Measurements from ENCODE around the gene TPBGL. TPM values are rescaled to one million over a fixed set of nuclear protein-coding genes. Genes with fewer than 3 reads are reported as not detected.

The TPBGL gene
- polyA plus RNA-seq, 1 of the 3 experiments (the other 2 are of a cell fraction): 0.03 TPM

DNA sequence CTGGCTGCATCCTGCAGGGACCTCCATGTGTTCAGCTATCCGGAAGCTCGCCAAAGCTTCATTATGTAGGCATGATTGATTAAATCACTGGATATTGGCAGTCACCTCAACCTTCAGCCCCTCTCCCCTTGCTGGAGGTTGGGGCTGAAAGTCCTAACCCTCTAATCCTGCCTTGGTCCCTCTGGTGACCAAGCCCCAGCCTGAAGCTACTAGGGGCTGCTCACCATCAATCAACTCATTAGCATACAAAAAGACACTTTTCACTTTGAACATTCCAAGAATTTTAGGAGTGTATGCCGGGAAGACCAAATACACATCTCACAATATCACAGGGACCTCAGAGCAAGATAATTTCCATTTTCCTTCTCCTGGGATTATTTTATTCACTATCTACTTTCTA, 38.8 kb upstream of the TPBGL start:
- no peaks in the 10 kb centered on the region for H3K27me3 ChIP-seq (ENCODE audit: insufficient read depth)
- no peak overlapping the region for H3K9ac ChIP-seq
- H4K20me1 ChIP-seq (ENCODE audit: insufficient read depth): no peaks in the 10 kb centered on the region
- 79% methylated on average over 3 of the region's 3 CpGs for WGBS (ENCODE audit: low lambda C conversion rate)
- no peaks in the 10 kb centered on the region for H3K9me2 ChIP-seq
- DNase-seq: no peak
- no peaks in the 10 kb centered on the region for H3F3A ChIP-seq (replicated peaks; ENCODE audit: insufficient read depth)
- H3K36me3 ChIP-seq (replicated peaks in 1 of 2; ENCODE audit: control insufficient read depth in 1 of 2, insufficient read depth in 2 of 2, low read length in 1 of 2): no peaks in the 10 kb centered on the region
- no peak overlapping the region for H3K4me2 ChIP-seq
- no peaks in the 10 kb centered on the region; a peak in 1 of 4 replicates for H3K4me1 ChIP-seq (ENCODE audit: control insufficient read depth in 1 of 2, insufficient read depth in 2 of 2, low read depth in 1 of 2, low read length in 1 of 2)
- H3K27ac ChIP-seq (ENCODE audit: low read depth in 2 of 2, low read length in 1 of 2): no peak overlapping the region
- TF ChIP-seq TAF1 (IDR thresholded peaks at IDR 0.05; ENCODE audit: borderline replicate concordance, low read depth, low read length) (no peak), SIN3A (IDR thresholded peaks at IDR 0.05; ENCODE audit: borderline replicate concordance, low read depth, low read length) (no peak), MXI1 (IDR thresholded peaks at IDR 0.05; ENCODE audit: low read depth, low read length) (no peak), RAD21 (IDR thresholded peaks at IDR 0.05; ENCODE audit: low read length) (no peak), GABPA (IDR thresholded peaks at IDR 0.05; ENCODE audit: low read depth) (no peak), RFX5 (IDR thresholded peaks at IDR 0.05; ENCODE audit: low read length) (no peak)
- TF ChIP-seq, protein P1, sequence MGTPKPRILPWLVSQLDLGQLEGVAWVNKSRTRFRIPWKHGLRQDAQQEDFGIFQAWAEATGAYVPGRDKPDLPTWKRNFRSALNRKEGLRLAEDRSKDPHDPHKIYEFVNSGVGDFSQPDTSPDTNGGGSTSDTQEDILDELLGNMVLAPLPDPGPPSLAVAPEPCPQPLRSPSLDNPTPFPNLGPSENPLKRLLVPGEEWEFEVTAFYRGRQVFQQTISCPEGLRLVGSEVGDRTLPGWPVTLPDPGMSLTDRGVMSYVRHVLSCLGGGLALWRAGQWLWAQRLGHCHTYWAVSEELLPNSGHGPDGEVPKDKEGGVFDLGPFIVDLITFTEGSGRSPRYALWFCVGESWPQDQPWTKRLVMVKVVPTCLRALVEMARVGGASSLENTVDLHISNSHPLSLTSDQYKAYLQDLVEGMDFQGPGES (IDR thresholded peaks at IDR 0.05; ENCODE audit: low read depth, low read length): no peak
- TF ChIP-seq, protein P2, sequence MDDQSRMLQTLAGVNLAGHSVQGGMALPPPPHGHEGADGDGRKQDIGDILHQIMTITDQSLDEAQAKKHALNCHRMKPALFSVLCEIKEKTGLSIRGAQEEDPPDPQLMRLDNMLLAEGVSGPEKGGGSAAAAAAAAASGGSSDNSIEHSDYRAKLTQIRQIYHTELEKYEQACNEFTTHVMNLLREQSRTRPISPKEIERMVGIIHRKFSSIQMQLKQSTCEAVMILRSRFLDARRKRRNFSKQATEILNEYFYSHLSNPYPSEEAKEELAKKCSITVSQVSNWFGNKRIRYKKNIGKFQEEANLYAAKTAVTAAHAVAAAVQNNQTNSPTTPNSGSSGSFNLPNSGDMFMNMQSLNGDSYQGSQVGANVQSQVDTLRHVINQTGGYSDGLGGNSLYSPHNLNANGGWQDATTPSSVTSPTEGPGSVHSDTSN (IDR thresholded peaks at IDR 0.05): no peak
- TF ChIP-seq, protein P3, sequence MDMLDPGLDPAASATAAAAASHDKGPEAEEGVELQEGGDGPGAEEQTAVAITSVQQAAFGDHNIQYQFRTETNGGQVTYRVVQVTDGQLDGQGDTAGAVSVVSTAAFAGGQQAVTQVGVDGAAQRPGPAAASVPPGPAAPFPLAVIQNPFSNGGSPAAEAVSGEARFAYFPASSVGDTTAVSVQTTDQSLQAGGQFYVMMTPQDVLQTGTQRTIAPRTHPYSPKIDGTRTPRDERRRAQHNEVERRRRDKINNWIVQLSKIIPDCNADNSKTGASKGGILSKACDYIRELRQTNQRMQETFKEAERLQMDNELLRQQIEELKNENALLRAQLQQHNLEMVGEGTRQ (IDR thresholded peaks at IDR 0.05; ENCODE audit: borderline replicate concordance, low read depth, low read length): no peak
- H2AFZ ChIP-seq (ENCODE audit: low read depth): no peak overlapping the region
- H3K9me3 ChIP-seq: no peaks in the 10 kb centered on the region
- ChIA-PET CTCF (interaction anchor here (1.0 to 15.4 kb wide), 5 partner anchors 40 to 272 kb away, joined by 3 to 630 read pairs (median 4); partner anchors contain the start of genes SLCO2B1 and TPBGL), POLR2A (no interaction called here)
- no peak overlapping the region for H3K4me3 ChIP-seq (ENCODE audit: low read depth in 2 of 2, low read length in 1 of 2)
- no peaks in the 10 kb centered on the region for H3K79me2 ChIP-seq (ENCODE audit: insufficient read depth)

DNA sequence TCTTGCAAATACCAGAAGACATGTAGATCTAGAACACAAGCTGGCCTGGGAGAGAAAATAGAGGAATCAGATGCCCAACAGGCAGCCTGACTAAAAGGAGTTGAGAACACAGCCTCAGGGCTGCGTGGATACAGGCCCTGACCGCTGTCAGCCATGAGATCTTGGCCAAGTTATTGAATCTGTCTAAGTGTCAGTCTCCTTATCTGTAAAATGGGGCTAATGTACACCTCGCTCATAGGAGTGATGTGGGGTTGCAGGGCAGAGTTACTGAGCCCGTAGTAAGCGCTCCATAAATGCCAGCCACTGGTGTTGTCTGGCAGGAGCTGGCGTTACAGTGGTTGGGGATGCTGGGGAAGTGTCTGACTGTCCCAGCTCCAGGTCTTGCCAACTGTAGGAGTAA, 38.4 kb upstream of the TPBGL start:
- Histone ChIP-seq H3K27me3 (ENCODE audit: insufficient read depth) (no peaks in the 10 kb centered on the region), H3K27ac (ENCODE audit: low read depth in 2 of 2, low read length in 1 of 2) (no peak overlapping the region), H3K4me2 (no peak overlapping the region), H3F3A (replicated peaks; ENCODE audit: insufficient read depth) (no peaks in the 10 kb centered on the region), H3K79me2 (ENCODE audit: insufficient read depth) (no peaks in the 10 kb centered on the region), H3K4me3 (ENCODE audit: low read depth in 2 of 2, low read length in 1 of 2) (no peak overlapping the region), H4K20me1 (ENCODE audit: insufficient read depth) (no peaks in the 10 kb centered on the region), H3K9me3 (no peaks in the 10 kb centered on the region), H2AFZ (ENCODE audit: low read depth) (no peak overlapping the region), H3K4me1 (ENCODE audit: control insufficient read depth in 1 of 2, insufficient read depth in 2 of 2, low read depth in 1 of 2, low read length in 1 of 2) (no peaks in the 10 kb centered on the region; a peak in 1 of 4 replicates), H3K9ac (no peak overlapping the region), H3K9me2 (no peaks in the 10 kb centered on the region), H3K36me3 (replicated peaks in 1 of 2; ENCODE audit: control insufficient read depth in 1 of 2, insufficient read depth in 2 of 2, low read length in 1 of 2) (no peaks in the 10 kb centered on the region)
- ChIA-PET CTCF (interaction anchor here (1.0 to 15.4 kb wide), 5 partner anchors 39 to 272 kb away, joined by 3 to 630 read pairs (median 4); partner anchors contain the start of genes SLCO2B1 and TPBGL), POLR2A (no interaction called here)
- TF ChIP-seq EP300 (IDR thresholded peaks at IDR 0.05; ENCODE audit: borderline replicate concordance in 1 of 2, low read depth in 1 of 2, low read length in 1 of 2): no peak
- no peak for DNase-seq
- 67% methylated on average over 5 of the region's 6 CpGs for WGBS (ENCODE audit: low lambda C conversion rate)
